ENCODE results near the gene UBE2Q1.

DNA sequence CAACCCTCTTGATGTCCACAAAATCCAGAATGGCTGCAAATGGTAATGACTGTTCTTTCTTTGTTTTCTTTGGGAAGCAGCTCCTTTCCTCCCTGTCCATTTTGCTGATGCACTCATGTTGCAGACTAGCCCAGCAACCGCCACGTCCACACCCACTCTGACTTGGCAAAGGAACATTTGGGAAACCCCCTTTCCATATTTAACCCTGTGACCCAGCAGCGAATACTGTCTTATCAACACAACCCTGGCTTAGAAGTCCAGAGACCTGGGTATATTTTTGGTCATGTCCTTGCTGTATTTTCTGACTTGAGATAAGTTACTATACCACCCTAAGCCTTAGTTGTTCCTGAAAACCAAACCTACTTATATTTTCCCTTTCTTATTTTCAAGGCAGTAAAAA, 38.1 kb downstream of the UBE2Q1 start:
- TF ChIP-seq, protein P1, sequence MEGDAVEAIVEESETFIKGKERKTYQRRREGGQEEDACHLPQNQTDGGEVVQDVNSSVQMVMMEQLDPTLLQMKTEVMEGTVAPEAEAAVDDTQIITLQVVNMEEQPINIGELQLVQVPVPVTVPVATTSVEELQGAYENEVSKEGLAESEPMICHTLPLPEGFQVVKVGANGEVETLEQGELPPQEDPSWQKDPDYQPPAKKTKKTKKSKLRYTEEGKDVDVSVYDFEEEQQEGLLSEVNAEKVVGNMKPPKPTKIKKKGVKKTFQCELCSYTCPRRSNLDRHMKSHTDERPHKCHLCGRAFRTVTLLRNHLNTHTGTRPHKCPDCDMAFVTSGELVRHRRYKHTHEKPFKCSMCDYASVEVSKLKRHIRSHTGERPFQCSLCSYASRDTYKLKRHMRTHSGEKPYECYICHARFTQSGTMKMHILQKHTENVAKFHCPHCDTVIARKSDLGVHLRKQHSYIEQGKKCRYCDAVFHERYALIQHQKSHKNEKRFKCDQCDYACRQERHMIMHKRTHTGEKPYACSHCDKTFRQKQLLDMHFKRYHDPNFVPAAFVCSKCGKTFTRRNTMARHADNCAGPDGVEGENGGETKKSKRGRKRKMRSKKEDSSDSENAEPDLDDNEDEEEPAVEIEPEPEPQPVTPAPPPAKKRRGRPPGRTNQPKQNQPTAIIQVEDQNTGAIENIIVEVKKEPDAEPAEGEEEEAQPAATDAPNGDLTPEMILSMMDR (conservative IDR thresholded peaks at IDR 0.05; ENCODE audit: low read depth, low read length), result no peak
- no peak for TF ChIP-seq FOS (IDR thresholded peaks at IDR 0.05; ENCODE audit: low read depth, low read length)
- TF ChIP-seq POLR2A (IDR thresholded peaks at IDR 0.05; ENCODE audit: low read depth, low read length), result no peak
- TF ChIP-seq RAD21 (IDR thresholded peaks at IDR 0.05; ENCODE audit: low read length), result no peak
- TF ChIP-seq NFE2L2 (IDR thresholded peaks at IDR 0.05; ENCODE audit: low read depth, low read length), result no peak
- no peak for TF ChIP-seq RFX5 (IDR thresholded peaks at IDR 0.05; ENCODE audit: low read depth, low read length)
- no peak for TF ChIP-seq CHD1 (IDR thresholded peaks at IDR 0.05; ENCODE audit: low read depth, low read length)
- no peak for TF ChIP-seq CEBPB (IDR thresholded peaks at IDR 0.05; ENCODE audit: low read depth, low read length)
- no peak for TF ChIP-seq BHLHE40 (IDR thresholded peaks at IDR 0.05; ENCODE audit: low read depth, low read length)
- no peak for TF ChIP-seq RCOR1 (IDR thresholded peaks at IDR 0.05; ENCODE audit: insufficient replicate concordance, low read length)
- no peak for TF ChIP-seq MXI1 (IDR thresholded peaks at IDR 0.05; ENCODE audit: borderline replicate concordance, low read depth, low read length)

Measured in IMR-90 (cell line).